IPS-18c (cell line): Measurements from ENCODE around the gene ZNF507.

ENCODE experiments used
- H3K4me3 ChIP-seq: 2 replicates; pipeline ENCODE4 v1.7.0; 2013; ENCODE audit warnings: low read depth, mild to moderate bottlenecking, low read length, moderate library complexity; ENCODE audit not compliant: insufficient read depth
- H3K9me3 ChIP-seq: one replicate; pipeline ENCODE4 v1.6.1; 2013; ENCODE audit warnings: mild to moderate bottlenecking, low read length, moderate library complexity; ENCODE audit not compliant: control insufficient read depth, insufficient read depth

The ZNF507 gene

DNA sequence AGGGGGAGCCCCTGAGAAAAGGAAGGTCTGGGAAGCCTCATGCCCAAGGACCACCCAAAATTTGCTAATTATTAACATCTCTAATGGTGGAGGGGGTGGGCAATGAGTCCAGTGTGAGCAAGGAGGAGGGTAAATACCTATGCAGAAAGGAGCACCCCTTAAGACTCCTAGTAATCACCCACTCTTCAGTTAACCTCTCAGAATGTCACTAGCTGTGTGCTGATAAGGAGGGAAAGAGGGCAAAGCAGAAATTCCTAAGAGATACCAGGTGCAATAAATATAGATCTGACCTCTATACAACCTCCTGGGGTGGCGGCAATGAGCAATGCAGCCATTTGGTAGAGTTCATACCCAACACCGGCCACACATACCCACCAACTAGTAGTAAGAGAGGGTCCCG, 47.5 kb downstream of the ZNF507 start:
- no peak overlapping the region for H3K4me3 ChIP-seq

DNA sequence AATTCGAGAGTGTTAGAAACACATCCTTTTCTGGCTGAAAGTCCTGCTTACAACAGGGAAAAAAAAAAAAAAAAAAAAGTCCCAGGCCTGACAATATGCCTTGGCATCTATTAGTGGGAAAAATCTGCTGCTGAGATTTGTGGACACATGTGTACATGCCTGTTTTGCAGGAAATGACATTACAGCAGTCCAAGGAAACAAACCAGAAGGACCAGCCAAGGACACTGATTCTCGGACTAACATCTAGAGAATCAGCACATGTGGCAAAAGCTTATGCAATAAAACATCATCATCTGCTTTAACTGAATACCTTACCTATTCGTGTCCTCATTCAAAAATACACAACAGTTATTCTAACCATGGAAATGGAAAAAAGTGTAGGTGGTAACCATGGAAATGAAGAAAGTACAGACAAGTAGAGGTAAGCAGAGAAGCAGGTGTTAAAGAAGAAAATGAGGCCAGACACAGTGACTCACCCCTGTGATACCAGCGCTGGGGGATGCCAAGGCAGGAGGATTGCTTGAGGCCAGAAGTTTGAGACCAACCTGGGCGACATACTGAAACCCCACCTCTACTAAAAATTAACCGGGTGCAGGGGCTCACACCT, 50.7 kb downstream of the ZNF507 start:
- Histone ChIP-seq H3K4me3 (no peak overlapping the region), H3K9me3 (no peaks in the 10 kb centered on the region)

More for the DNA sequence above, 47.5 kb downstream of the ZNF507 start:
- H3K9me3 ChIP-seq = no peaks in the 10 kb centered on the region

DNA sequence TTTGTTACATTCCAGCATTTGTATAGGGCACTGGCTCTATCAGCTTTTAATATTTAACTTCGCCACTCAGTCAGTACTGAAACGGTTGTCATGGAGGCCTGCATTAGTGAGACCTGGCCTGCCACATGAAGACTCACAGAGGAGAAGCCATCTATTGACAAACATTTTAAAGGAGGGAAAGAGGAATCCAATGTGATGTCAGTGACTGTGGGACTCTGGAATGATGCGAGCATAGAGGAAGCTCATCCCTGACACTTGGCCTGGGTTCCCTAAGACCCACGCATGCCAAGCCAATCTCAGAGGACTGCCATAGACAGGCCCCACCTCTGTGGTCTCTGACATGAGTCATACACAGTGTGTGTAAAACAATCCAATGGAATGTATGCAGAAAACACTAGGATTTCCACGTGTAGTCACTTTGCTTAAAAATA, 52.3 kb downstream of the ZNF507 start:
- Histone ChIP-seq H3K9me3 (no peaks in the 10 kb centered on the region), H3K4me3 (no peak overlapping the region)

DNA sequence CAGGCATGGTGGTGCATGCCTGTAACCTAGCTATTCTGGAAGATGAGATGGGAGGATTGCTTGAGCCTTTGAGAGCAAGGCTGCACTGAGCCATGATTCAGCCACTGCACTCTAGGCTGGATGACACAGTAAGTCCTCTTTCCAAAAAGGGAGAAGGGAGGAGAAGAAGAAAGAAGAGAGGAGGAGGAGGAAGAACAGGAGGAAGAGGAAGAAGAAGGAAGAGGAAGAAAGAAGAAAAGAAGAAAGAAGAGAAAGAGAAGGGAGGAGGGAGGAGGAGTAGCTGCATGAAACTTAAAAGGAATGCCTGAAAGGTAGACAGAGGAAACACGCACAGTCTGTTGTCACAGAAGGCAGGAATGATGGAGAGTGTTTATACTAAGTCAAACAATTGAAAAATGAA, 56.6 kb downstream of the ZNF507 start:
- H3K4me3 ChIP-seq = no peak overlapping the region

DNA sequence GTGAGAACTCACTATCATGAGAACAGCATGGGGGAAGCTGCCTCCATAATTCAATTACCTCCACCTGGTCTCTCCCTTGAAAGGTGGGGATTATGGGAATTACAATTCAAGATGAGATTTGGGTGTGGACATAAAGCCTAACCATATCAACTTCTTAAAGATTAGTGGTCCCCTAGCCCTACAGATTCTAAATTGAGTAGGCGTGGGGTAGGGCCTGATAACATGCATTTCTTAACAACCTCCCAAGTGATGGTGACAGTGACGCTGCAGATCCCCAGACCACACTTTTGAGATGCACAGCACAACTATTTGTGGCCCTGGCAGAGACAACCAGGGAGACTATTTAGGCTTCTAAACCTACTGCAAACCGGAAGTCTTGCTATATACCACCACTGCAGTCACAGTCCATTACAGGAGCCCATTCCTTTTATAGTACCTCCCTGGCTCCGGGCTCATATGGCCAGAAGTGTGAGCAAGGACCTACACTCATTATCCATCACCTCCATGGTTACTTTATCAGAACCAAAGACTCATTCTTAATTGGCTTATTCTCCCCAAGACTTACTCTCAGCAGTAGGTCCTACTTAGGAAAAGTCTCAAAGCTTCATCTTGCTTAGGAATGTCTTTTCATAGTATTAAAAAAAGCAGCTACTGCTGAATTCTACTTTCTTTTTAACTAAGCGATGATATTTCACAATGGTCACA, 58.0 kb downstream of the ZNF507 start:
- H3K4me3 ChIP-seq = no peak overlapping the region; the same call in 1 of the 2 replicates
- no peaks in the 10 kb centered on the region for H3K9me3 ChIP-seq

More for the DNA sequence above, 56.6 kb downstream of the ZNF507 start:
- no peaks in the 10 kb centered on the region for H3K9me3 ChIP-seq

DNA sequence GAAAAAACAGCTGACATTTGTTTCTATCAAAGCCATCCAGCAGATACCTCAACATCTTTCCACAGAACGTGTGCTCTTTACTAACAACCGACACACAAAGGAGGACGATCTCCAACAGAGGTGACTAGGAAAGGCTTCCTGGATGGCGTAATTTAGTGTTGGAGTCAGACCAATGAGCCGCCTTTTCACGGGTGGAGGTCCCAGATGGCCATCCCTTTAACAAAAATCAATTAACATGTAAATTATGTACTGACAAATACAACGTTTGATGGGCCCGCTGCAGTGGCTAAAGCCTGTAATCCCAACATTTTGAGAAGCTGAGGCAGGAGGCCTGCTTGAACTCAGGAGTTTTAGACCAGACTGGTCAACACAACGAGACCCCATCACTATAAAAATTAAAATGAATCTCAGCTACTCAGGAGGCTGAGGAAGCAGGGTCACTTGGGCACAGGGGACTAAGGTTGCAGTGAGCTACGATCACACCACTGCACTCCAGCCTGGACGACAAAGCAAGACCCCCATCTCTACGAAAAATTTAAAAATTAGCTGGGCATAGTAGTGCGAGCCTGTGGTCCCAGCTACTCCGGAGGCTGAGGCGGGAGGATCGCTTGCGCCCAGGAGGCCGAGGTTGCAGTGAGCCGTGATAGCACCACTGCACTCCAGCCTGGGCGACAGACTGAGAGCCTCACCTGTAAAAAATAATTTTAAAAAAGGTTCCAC, 59.0 kb downstream of the ZNF507 start:
- Histone ChIP-seq H3K4me3 (peak overlapping the region; percentile 93), H3K9me3 (no peaks in the 10 kb centered on the region)

DNA sequence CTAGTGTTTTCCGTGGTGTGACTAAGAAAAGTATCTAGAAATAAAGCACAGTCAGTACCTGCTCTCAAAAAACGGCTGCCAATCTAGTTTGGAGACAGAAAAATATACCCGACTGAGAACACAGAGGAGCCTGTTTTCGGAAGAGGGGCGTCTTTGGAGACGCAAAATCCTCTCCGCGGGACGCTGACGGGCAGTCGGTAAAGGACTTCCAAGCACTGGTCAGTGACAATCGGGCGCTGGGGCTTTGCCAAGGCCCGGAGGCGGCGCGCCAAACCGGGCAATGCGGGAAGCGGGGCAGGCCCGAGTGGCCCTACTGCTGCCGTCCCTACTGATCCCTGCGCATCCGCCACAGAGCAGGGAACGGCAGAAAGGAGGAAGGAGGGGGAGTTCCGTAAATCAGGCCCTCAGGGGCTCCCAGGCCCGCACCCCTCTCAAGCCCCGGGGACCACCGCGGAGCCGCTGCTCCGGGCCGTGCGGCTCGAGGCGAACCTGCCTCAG, 59.6 kb downstream of the ZNF507 start:
- peak overlapping the region; percentile 93 for H3K4me3 ChIP-seq
- H3K9me3 ChIP-seq = no peaks in the 10 kb centered on the region

DNA sequence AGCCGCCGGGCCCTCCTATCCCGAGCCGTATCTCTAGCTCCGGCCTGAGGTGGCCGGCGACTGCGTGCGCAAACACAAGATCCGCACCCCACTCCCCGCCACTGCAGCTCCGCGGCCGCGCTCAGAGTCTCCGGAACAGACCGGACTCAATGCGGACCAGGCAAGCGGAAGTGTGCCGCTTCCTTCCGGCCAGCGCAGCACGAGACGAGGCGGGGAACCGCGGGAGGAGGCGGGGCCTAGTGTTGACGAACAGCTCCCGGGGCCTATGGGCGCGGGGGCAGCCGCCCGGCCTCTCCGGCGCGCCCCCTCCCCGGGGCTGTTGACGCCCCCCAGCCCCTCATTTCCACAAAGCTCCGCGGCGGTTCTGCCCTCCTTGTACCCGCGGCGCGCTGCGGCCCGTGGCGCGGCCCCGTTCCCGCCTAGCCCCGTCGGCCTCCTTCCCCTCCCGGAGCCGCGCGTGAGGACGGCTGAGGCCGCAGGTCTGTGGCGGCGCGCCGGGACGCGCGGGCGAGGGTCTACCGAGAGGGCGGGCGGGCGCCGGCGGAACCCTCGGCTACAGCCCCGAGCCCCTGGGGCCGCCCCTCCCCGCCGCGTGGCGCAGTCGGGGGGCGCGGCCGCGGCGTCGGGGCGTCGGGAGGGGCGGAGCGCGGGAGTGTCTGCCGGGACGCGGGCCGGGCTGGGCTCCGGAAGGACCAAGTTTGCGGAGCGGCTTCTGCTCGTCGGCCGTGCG, 60.2 kb downstream of the ZNF507 start, which contains the start of gene DPY19L3:
DPY19L3 (plus strand) TSS at position 340 of the 730 bp plus-strand sequence. CDS start 2,484 bp downstream, outside the sequence.
- H3K9me3 ChIP-seq = no peaks in the 10 kb centered on the region
- H3K4me3 ChIP-seq = peak within 1 kb of the TSS; percentile 93

DNA sequence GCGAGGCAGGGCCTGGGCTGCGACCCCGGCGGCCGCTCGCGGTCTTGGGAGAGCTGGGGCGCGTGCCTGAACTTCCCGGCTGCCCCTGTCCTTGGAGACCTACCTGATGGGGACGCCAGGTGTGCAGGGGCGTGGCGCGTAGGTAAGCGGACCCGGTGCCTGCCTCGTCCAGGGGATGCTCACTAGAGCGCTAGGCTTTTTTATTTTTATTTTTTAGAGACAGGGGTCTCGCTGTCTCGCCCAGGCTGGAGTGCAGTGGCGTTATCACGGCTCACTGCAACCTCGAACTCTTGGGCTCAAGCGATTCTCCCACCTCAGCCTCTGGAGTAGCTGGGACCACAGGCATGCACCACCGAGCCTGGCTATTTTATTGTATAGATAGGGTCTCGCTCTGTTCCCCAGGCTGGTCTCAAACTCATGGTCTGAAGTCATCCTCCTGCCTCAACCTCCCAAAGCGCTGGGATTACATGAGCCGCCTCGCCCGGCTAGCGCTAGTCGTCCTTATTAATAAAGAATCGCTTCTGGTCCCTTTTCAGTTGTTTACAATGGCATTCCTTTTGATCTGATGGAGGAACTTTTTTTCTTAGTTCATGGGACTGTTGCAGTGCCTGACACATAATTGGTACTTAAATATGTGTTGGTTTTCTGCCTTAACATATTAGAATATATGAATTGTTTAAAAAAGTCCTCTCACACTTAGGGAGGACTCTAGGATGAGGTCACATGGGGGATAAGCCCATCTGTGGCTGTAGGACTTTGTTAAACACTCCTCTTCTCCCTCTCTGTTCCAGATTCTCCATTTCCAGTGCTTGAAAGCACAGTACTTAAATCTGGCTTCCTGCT, 61.0 kb downstream of the ZNF507 start:
- peak overlapping the region; percentile 93 for H3K4me3 ChIP-seq

DNA sequence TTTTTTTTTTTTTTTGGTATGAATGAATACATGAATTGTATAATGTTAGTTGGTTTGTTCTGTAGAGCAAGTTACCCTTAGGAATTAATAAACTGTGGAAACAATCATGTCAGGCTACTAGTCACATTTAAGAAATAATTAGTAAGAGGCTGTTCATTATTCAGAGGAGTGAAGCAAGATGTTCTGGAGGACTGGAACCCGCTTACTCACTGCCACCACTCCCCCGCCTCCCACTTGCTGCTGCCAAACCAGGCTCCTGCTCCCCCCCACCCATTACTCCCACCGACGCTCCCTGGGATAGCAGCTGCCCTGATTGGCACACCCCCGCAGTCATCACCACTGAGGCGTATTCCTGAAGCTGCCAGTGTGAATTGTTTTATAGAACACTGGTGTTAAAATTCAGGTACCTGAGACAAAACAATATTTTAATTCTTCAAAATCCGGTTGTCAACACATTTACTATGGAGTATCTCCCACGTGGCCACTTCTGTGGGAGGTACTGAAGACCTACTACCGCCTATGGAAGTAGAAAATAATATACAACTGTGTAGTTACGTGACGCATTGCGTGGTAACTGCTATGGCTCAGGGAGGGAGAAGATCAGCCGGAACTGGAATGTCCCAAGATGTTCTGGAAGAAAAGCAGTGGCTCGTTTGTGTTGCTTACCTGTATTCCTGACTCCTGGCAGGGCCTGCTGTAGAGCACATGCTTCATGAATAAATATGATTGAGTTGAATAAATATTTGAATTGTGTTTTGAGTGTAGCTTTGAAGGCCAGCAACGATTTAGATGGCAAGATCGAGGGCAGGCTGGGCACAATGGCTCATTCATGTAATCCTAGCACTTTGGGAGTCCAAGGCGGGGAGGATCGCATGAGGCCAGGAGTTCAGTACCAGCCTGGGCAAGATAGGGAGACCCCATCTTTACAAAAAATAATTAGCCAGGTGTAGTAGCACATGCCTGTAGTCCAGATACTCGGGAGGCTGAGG, 61.9 kb downstream of the ZNF507 start:
- H3K4me3 ChIP-seq = no peak overlapping the region
- H3K9me3 ChIP-seq = no peaks in the 10 kb centered on the region

More for the DNA sequence above, 61.0 kb downstream of the ZNF507 start:
- H3K9me3 ChIP-seq = no peaks in the 10 kb centered on the region

DNA sequence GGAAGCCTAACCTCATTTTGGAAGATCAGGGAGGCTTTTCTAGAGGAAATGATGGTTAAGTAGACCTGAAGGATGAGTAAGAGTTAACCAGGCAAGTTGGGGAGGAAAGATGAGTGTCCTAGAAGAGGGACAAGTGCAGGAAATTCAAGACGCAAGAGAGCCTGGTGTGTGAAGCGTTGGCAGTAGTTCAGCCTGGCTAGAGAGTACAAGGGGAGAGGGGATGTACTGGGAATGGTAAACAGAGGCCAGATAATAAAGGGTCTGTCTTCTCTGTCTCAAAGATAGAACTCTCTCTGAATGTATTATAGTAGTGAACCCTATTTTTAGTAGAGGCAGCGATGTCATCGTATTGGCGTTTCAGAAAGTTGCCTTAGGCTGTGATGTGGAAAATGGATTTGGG, 69.8 kb downstream of the ZNF507 start:
- Histone ChIP-seq H3K4me3 (no peak overlapping the region), H3K9me3 (no peaks in the 10 kb centered on the region)

DNA sequence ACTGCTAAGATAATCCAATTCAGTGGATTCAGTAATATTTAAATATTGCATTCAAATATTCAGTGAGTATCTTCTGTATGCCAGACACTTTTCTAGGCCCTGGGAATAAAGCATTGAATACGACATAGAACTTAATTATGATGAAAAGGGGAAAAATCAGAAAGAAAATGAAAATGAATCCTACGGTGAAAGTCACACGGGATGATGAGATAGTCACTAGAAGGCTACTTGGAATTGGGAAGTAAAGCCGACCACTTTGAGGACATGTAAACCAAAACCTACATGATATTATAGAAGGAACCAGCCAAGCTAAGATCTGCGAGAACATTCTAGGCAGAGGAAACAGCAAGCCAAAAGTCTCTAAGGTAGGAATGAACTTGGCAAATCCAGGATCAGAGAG, 70.3 kb downstream of the ZNF507 start:
- Histone ChIP-seq H3K9me3 (no peaks in the 10 kb centered on the region), H3K4me3 (no peak overlapping the region)

DNA sequence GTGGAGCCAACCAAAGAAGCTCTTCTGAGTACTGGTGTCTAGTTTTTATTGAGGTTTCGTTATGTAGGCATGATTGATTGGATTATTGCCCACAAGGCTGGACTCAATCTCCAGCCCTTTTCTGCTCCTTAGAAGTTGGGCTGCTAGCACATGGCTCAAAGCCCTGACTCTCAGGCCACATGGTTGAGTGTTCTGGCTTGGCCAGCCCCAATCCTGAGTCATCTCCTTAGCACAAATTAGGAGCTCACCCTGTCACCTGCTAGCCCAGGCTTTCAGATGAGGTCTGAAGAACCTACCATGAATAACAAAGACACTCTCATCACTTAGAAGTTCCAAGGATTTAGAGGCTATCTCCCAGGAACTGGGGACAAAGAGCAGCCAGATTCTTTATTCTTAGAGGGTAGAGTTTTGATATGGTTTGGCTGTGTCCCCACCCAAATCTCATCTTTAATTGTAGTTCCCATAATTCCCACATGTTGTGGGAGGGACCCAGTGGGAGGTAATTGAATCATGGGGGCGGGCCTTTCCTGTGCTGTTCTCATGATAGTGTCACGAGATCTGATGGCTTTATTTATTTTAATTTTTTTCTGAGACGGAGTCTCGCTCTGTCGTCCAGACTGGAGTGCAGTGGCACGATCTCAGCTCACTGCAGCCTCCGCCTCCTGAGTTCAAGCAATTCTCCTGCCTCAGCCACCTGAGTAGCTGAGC, 71.5 kb downstream of the ZNF507 start:
- H3K9me3 ChIP-seq = no peaks in the 10 kb centered on the region
- no peak overlapping the region for H3K4me3 ChIP-seq

DNA sequence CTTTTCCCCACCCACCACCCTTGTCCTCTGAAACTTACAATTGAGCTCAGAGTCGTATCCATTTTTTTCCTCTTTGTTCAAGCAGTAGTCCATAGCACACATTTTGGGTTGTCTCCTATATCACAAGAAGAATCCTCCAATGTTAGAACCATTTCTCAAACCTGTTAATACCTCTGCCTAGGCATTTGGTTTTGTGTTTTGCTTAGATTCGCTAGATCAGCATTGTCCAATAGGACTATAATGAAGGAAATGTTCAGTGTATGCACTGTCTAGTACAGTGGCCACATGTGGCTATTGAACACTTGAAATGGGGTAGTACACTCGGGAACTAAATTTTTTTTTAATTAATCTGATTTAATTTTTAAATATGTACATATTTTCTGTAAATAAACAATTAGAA, 72.7 kb downstream of the ZNF507 start:
- Histone ChIP-seq H3K9me3 (no peaks in the 10 kb centered on the region), H3K4me3 (no peak overlapping the region)
